HG02759 (cell line): Measurements from ENCODE around the gene MYO10.
"Not testable (repeated sequence)": the region's sequence is repeated elsewhere in the genome, so short reads cannot be mapped to it uniquely, and the experiment has no call there.

ENCODE experiments used
- ATAC-seq: cut with Tn5 transposase; IDR thresholded peaks from one replicate; pipeline ENCODE4 v1.9.1; 2021; ENCODE audit warnings: mild to moderate bottlenecking, moderate library complexity; ENCODE audit not compliant: unreplicated experiment

The MYO10 gene

GRCh38 chr5:16722097-16722495 is 214.0 kb downstream of the MYO10 start:
- no peak for ATAC-seq

DNA sequence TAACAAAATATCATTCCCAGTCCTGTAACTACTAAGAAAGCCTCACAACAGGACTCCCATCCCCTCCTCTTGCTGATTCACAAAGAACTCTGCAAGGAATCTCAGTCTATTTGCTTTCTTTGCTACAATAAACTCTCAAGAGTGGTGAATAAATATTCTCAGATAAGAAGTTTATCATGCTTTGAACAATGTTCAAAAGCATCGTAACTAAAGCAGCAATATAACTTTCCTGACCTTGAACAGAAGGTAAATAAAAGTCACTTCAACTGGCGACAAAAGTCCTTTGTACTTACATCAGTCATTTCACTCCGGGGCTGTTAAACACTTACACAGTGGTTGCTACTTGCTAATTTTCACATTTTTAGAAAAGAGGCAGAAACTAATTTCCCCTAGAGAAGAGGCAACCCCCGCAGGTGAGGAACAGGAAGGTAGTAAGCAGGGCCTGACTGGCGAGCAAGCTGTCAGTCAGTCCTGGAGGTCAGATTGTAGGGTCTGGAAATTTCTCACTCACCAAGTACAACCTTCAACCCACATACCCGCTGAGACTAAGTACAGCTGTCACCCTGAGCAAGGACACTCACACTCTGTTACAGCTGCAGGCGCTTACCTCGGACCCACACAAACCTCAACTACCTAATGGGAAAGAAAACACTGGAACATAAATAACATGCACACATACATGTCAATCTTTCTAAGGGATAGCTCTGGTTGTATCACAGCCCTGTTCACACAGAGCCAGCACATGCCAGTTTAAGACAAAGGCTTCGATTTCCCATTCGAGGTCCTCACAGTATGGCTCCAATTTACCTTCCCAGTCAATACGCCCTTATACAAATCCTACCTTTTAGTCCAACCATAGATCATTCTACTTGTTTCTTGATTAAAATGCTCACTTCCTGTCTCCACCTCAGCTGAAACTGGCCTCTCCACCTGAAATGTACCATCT is 214.7 kb downstream of the MYO10 start:
- no peak for ATAC-seq

GRCh38 chr5:16718036-16718435 is 218.1 kb downstream of the MYO10 start:
- ATAC-seq, result not testable (repeated sequence)

DNA sequence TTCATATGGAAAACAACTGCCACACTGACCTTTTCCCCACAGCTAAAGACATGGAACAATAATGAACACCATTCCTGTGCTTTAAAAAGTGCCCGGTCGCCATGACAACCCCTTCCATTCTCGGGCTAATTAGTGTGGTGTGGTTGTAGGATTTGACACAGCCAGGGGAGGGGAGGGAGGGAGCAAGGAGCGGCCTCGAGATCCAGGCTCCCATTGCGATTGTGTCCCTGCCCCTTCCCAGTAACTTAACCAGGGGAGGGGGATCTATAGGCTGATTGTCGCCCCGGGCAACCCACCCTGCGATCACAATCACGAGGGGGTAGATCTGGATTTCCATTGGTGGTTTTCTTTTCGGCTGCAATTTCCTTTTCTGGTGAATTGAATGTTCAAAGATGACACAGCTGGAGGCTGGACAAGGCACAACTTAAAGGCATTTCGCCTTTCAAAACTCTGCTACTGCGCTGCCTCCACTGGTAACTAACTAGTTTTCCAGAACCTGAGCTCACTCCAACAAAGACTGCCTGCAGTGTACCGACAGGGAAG is 222.6 kb downstream of the MYO10 start:
- ATAC-seq, result no peak

DNA sequence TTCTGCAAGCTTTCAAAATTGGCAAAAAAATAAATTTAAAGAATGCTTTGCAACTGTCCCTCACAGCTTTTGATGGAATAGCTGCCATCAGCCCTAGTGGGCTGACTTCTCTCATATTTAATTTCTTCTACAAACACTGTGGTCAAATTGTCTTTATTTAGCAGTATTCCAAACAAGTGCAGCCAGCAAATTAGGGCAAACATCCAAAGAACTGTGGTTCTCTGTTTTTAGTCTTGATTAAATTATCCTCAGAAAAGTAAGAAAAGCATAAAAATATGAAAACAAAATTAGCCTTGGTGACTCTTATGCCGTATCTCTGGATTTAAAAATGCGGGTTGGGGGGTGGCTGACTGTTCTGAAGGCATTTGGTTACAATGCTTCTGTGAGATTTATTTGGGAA is 223.5 kb downstream of the MYO10 start:
- ATAC-seq, result no peak

- no peak for ATAC-seq
Measured at GRCh38 chr5:16712178-16712577, 223.9 kb downstream of the MYO10 start.

DNA sequence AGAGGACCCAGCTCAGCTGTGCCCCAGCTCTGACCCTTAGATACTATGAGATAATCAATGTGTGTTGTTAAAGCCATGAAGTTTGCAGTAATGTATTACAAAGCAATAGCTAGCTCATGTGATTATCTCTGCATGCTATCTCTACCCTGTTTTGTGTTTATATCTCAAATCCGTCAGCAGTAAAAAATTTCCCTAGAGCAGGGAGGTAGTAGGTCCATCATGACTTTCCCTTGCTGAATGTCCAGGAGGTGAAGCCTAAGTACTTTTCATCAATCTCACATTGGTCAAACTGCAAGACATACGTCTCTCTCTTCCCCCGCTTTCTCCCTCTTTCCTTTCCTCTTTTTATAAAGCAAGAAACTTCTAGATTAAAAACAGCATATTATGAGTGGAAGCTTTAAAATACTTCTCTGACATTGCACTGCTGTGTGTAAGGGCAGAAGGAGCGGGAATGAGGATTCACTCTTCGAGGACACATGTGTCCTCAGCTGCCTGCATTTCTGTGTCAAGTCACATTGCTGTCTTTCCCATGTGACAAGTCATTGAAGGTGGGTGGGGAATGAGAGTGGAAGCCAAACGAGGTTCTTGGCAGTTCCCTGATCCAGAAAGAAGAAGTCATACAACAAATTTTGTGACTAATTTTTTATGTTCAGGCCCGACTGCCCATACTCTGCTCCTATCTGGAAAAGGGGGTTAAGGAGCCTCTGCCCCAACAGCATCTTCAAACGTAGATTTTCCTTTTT is 226.2 kb downstream of the MYO10 start:
- ATAC-seq, result no peak

GRCh38 chr5:16707869-16708192 is 228.3 kb downstream of the MYO10 start:
- no peak for ATAC-seq

DNA sequence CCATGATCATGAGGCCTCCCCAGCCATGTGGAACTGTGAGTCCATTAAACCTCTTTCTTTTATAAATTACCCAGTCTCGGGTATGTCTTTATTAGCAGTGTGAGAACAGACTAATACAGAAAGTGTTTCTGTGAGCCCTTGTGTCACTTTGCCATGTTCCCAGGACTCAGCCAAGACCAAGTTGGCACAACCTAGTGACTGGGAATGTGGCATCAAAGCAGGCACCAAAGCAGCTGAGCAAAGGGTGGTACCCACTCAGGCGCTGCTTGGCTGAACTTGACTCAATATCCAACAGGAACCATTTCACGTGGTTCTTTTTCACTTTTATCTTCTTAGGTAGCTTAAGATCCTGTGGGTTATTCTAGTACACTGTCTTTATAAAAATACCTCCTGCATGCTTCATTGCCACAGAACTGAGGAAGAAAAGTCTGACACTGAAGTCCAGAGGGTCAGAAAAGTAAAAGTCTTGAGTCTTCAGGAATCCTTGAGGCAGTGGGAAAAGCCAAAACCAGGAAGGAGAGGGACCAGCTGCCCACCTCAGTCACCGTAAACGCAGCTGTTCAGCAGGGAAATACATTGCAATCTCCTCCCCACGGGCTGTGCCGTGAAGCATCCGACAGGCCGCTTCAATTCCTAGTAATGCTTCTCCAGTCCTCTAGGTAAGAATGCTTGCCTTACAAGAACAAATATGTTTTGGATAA is 228.8 kb downstream of the MYO10 start:
- ATAC-seq, result no peak

GRCh38 chr5:16704945-16705344 is 231.1 kb downstream of the MYO10 start:
- ATAC-seq, result no peak

GRCh38 chr5:16702964-16703363 is 233.1 kb downstream of the MYO10 start:
- ATAC-seq, result no peak

DNA sequence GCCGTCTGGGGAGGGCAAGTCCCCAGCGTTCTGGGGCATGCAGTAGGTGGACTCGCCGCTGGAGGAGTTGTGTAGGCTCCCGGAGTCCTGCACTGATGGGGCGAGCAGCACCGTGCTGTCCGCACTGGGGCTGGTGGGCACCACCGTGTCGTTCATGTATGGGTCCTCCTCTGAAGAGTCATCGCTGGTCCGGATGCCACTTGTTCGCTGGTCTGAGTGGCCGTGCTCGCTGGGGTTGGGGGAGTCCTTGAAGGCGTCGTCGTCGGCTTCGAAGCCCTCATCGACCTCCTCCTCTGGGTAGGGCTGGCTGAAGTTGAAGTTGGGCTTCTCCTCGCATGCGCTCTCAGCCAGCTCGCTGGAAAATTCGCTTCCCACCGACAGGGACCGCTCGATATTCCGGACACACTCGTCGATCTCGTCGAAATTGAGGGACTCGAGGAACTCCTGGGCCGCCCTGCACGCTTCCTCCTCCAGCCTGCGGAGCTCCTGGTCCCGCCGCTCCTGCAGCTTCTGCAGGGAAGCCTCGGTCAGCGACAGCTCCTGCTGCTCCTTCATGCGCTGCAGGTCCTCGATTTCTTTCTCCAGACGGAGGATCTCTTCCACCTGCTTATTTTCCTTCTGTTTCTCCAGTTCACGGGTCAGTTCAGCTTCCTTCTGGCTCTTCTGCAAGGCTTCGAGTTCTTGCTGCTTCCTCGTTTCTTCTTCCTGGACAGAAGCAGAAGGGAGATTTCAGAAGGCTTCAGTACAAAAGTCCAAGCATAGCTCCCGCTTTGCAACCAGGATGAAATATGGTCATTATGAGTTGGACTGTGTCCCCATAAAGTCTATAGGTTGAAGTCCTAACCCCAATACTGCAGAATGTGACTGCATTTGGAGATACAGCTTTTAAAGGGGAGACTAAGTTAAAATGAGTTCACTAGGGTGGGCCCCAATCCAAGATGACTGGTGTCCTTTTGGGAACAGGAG is 234.7 kb downstream of the MYO10 start:
- ATAC-seq, result no peak

DNA sequence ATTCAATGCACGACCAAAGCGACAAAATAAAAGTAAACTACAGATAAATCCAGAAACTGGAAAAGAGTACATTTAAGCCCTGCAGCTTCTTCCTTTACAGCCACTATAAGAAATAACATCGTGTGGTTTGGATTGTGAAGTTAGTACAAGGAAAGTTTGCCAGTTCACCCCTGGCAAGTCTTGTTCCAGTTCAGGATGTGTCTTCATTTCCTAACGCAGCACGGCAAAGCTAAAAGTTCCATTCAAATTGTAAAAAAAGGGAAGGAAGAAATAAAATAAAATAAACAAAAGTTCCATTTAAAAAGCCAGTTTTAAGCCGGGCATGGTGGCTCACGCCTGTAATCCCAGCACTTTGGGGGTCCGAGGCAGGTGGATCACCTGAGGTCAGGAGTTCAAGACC is 236.0 kb downstream of the MYO10 start:
- no peak for ATAC-seq

DNA sequence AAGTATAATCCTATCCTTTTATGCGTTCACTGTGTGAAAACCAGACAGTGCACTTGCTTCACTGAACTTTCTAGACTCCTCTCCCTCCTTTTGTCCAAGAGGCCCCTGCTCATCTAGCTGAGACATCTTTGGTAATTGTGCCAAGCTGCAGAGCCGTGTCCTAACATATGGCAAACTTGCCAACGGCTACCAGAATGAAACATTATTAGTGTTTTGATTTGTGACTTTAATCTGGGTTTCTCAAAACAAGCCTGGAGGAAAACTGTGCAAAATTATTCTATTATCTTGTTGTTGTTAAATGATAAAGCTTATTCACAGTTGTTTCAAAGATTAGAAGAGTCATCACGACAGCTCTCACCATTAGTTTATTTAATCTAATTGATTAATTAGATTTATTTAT is 240.3 kb downstream of the MYO10 start:
- ATAC-seq, result no peak

DNA sequence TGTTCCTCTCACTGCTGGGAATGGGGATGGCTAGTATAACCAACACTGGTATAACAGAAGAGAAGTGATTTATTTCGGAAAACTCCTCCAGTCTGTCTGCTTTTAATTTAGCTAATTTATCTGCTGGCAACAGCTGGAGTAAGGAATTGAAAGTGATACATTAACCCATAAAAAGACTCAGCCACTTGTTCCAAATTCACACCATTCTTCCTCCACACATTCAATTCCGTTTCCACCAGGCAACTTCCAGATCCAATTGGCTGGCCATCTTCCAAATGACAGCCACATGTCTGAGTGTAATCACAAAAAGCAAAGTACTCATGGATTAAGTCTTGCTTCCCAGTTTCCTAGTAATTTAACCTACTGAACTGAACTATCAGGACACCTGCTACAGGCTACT is 242.2 kb downstream of the MYO10 start:
- no peak for ATAC-seq

GRCh38 chr5:16691731-16692130 is 244.4 kb downstream of the MYO10 start:
- no peak for ATAC-seq

DNA sequence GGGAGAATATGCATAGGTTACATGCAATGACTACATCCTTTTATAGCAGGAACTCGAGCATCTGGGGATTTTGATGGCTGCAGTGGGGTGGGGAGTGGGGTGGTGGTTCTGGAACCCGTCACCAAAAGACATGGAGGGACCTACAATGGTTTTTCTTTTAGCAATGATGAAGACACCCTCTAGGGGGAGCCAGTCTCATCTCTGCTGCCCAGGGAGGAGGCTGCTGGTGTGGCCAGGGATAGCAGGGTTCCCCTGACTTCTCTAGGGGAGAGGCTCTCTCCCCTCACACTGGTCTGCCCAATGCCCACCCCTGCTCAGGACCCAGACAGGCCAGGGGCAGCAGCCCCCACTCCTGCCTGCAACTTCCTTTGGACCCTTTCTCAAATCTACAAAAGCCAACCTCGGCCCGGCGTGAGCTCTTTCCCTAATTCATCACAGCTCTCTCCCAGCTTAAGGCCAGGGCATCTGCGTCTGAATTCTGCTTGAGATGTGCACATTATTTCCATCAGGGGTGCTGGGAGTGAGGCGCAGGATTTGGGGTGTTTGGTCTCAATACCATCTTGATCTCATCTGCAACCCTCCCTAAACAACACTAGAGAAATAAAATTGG is 245.7 kb downstream of the MYO10 start:
- ATAC-seq, result peak; percentile 92

GRCh38 chr5:16687898-16688297 is 248.2 kb downstream of the MYO10 start:
- no peak for ATAC-seq

GRCh38 chr5:16685069-16685468 is 251.0 kb downstream of the MYO10 start:
- ATAC-seq, result no peak

GRCh38 chr5:16681876-16682275 is 254.2 kb downstream of the MYO10 start:
- no peak for ATAC-seq
